HCT116 (cell line): ENCODE results near the gene CPA1.

Source experiments
- EZH2 ChIP-seq: fragments of 200-600 bp; sonication (generic); IDR thresholded peaks from 2 replicates; pipeline ENCODE4 v1.6.1; 2017; ENCODE audit warnings: antibody characterized with exemption, mixed run types
- EZH2phosphoT487 ChIP-seq: fragments of 200-600 bp; IDR thresholded peaks from 2 replicates; pipeline ENCODE4 v1.6.1; 2018; ENCODE audit warnings: antibody characterized with exemption, borderline replicate concordance
- POLR2A ChIP-seq: IDR thresholded peaks from 2 replicates; pipeline ENCODE4 v1.7.0; 2011; ENCODE audit warnings: borderline replicate concordance; ENCODE audit not compliant: insufficient read depth, insufficient read length; ENCODE audit errors: extremely low read depth
- TF ChIP-seq, protein P1 (sequence below), 3 experiments: fragments of 200-600 bp in 1 of 3; sonication (generic) in 1 of 3; IDR thresholded peaks in 2 of 3; conservative IDR thresholded peaks in 1 of 3; 2 replicates each; pipeline ENCODE4 v1.5.1; 2012 to 2017; ENCODE audit warnings: low read depth in 2 of 3, low read length in 2 of 3, antibody characterized with exemption in 1 of 3, borderline replicate concordance in 1 of 3, control low read depth in 1 of 3, mild to moderate bottlenecking in 1 of 3, mixed read lengths in 1 of 3, mixed run types in 1 of 3, moderate library complexity in 1 of 3; ENCODE audit not compliant: insufficient read depth in 1 of 3

DNA sequence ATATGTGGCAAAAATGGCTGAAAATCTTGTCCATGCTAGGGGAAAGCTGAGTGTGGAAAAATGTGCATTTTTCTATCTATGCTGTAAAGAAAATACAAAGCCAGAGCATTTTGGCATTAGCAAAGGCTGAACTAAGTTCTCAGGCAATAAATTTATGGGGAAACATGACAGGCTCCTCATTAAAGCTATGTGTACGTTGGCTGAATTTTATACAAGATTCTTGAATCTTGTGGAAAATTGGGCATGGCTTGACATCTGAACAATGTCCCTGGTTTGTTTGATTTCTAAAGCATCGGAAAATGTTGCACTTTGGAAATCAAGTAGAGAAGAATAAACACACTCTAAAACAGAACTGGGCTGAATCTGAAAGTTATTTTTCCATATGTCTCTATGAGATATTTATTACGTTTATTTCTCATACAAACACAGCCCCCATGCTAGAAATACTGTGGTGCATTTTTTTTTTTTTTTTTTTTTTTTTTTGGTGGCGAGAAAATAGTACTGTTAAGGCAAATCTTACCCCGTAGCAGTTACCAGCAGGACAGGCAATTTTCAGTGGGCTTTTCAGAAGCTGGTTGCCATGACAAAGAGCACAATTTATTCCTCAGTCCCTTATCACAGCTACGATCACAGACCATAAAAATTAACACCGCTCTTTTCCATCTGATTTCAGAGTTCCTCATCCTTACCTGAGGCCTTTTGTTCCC lies 16.9 kb downstream of the CPA1 start:
- TF ChIP-seq, protein P1, sequence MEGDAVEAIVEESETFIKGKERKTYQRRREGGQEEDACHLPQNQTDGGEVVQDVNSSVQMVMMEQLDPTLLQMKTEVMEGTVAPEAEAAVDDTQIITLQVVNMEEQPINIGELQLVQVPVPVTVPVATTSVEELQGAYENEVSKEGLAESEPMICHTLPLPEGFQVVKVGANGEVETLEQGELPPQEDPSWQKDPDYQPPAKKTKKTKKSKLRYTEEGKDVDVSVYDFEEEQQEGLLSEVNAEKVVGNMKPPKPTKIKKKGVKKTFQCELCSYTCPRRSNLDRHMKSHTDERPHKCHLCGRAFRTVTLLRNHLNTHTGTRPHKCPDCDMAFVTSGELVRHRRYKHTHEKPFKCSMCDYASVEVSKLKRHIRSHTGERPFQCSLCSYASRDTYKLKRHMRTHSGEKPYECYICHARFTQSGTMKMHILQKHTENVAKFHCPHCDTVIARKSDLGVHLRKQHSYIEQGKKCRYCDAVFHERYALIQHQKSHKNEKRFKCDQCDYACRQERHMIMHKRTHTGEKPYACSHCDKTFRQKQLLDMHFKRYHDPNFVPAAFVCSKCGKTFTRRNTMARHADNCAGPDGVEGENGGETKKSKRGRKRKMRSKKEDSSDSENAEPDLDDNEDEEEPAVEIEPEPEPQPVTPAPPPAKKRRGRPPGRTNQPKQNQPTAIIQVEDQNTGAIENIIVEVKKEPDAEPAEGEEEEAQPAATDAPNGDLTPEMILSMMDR (IDR thresholded peaks at IDR 0.05 in 2 of 3, conservative IDR thresholded peaks at IDR 0.05 in 1 of 3; ENCODE audit: borderline replicate concordance in 1 of 3, insufficient read depth in 1 of 3, low read depth in 2 of 3, low read length in 2 of 3) = no peak
- TF ChIP-seq POLR2A (no peak), EZH2phosphoT487 (no peak), EZH2 (no peak)
